SKM-1 (cell line): ENCODE data around the gene TTC1.
"Not testable (repeated sequence)": the region's sequence is repeated elsewhere in the genome, so short reads cannot be mapped to it uniquely, and the experiment has no call there.

Source experiments
- DNase-seq: peaks from one replicate; lab custom pipeline; 2025; ENCODE audit not compliant: unreplicated experiment; lab: John Stamatoyannopoulos, UW

Gene TTC1

DNA sequence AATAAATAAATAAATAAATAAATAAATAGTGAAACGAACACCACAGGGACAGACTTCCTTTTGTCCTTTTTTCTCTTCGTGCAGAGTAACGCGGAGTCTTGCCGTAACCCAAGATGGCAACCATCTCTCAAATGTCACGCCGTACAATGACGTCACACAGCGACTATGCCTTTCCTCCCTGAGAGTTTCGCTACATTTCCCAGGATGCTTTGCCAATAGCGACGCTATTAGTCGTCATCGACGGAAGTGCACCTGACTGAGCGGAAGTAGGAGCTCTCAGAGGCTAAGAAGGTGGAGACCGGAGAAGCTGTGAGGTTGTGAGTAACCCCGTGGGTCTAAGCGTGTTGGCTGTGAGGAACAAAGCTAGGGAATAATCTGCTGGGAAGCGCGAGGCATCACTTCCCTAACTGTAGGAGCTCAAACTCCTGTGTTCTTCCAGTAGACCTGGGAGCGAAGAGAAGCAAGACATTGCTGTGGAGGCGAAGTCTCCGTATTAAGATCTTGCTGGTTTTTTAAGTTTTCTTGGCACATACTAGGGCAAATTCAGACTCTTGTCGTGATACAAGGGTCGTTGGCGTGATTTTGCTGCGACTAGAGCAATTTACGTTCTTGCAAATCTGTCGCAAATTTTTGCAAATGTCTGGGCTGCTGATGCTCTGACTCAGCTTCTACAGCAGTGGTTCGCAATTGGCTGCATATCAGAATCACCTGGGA is at the start of gene TTC1:
Gene TTC1, plus strand, starts transcription at position 263 of the 714 bp plus-strand sequence. CDS start 1,390 bp downstream, outside the sequence.
- peak; percentile 98 for DNase-seq

DNA sequence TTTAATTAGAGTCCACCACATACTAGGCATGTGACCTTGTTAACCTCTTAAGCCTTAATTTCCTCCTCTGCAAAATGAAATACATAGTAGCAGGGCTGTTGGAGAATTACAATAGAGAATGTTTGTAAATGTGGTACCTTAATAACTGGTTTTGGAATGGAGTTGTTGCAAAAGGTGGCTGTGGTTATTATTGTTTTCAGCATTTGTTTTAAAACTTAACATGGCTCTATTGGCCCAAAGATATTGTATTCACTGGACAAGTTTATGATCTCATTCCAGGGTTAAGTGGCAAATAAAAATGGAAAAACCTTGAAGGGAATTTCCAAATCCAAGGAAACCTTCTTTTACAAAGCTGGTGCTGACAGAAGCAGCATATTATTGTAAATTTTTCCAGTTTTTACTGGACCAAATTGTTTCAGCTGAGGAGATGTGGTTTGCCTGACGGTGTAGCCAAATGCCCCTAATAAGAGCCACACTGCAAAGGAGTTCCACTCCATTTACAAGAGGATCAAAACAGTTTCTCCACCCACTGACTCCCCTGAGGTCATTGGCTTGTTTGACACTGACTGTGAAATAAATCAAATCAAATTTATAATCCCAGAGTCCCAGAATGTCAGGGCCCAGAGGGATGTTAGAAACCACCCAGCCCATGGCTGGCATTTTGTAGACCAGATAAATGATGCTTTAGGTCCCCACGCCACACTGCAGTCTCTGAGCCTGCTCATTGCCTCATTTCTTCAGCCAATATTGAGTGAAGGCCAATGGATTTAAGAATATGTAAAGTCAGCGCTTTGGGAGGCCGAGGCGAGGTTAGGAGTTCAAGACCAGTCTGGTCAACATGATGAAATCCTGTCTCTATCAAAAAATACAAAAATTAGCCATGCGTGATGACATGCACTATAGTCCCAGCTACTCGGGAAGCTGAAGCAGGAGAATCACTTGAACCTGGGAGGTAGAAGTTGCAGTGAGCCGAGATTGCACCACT is 47.5 kb upstream of the TTC1 start:
- no peak for DNase-seq

GRCh38 chr5:159962214-159962613 is 46.7 kb upstream of the TTC1 start:
- no peak for DNase-seq

DNA sequence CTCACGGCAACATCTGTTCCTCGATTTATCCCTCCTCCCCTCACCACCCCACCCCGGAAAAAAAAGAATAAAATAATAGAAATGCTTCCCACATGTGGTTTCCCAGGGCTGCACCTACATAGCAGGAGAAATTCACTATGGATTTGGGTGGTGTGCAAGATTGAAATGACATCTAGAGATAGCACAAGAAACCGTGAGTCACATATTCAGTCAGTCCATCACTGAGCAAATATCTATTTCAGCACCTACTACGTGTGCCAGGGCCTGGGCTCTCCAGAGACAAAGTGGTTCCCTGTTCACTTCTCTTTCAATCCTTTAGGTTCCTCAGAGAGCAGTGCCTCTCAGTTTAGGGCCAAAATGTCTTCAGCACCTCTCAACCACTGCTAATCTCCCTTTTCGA is 45.0 kb upstream of the TTC1 start:
- no peak for DNase-seq

DNA sequence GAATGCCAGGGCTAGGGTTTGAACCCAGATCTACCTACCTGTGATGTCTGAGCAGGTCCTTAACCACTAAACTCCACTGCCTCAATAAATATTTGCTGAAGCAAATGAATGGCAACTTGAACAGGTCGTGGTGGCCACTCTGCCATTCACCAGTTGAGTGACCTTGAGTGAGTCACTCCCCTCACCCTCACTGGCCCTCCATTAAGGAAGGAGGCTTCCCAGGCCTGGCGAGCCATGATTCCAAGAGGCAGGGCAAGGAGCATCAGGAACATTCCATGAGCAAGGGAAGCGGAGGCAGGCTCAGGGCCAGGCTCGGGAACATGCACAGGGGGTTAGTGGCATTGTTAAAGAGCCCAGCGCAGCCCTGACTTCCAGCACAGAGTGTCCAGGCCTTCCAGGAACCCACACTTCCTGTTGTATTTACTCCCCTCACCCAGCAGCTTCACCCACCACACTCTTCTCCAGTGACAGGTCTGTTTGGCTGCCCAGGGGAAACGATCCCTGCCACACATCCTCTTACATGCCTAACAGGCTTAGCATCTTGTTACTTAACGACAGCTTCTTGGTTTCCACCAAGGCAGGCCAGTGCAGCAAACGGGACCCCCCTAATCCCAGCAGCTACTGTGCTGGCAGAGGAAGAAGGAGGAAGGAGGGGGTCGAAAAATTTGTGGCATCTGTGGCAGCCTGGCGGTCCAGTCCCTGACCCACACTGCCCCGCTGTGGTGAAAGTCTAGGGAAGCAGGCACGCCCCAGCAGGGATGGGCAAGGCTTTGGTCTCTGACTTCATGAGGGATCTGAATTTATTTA is 43.7 kb upstream of the TTC1 start:
- no peak for DNase-seq

DNA sequence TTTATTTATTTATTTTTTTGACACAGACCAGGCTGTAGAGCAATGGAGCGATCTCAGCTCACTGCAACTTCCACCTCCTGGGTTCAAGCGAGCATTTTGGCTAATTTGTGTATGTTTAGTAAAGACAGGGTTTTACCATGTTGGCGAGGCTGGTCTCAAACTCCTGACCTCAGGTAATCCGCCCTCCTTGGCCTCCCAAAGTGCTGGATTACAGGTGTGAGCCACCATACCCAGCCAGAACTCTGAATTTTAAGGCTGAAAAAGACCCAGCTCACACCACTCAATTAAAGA is 43.2 kb upstream of the TTC1 start:
- not testable (repeated sequence) for DNase-seq

- no peak for DNase-seq
Measured at GRCh38 chr5:159969966-159970365, 39.0 kb upstream of the TTC1 start.

GRCh38 chr5:159971038-159971437 is 37.9 kb upstream of the TTC1 start:
- no peak for DNase-seq

DNA sequence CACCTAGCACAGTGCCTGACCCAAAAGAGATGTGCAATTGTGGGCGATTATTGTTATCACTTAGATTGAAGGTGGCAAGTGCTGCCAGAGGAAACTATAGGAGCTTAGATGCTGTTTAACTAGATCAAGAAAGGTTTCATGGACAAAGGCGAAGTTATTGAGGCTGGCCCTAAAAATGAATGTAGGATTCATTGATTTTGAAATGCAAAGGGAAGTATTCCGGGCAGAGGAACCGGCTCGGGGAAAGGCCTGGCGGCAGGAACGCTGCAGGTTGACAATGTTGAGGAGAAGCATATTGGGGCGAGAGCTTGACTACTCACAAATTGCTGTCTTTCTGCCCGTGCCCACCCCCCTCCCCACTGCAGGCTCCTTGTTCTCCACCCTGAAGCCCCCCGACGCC is 37.4 kb upstream of the TTC1 start:
- no peak for DNase-seq

DNA sequence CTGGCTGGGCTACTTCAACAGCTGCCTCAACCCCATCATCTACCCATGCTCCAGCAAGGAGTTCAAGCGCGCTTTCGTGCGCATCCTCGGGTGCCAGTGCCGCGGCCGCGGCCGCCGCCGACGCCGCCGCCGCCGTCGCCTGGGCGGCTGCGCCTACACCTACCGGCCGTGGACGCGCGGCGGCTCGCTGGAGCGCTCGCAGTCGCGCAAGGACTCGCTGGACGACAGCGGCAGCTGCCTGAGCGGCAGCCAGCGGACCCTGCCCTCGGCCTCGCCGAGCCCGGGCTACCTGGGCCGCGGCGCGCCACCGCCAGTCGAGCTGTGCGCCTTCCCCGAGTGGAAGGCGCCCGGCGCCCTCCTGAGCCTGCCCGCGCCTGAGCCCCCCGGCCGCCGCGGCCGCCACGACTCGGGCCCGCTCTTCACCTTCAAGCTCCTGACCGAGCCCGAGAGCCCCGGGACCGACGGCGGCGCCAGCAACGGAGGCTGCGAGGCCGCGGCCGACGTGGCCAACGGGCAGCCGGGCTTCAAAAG is 36.9 kb upstream of the TTC1 start:
- DNase-seq: no peak

DNA sequence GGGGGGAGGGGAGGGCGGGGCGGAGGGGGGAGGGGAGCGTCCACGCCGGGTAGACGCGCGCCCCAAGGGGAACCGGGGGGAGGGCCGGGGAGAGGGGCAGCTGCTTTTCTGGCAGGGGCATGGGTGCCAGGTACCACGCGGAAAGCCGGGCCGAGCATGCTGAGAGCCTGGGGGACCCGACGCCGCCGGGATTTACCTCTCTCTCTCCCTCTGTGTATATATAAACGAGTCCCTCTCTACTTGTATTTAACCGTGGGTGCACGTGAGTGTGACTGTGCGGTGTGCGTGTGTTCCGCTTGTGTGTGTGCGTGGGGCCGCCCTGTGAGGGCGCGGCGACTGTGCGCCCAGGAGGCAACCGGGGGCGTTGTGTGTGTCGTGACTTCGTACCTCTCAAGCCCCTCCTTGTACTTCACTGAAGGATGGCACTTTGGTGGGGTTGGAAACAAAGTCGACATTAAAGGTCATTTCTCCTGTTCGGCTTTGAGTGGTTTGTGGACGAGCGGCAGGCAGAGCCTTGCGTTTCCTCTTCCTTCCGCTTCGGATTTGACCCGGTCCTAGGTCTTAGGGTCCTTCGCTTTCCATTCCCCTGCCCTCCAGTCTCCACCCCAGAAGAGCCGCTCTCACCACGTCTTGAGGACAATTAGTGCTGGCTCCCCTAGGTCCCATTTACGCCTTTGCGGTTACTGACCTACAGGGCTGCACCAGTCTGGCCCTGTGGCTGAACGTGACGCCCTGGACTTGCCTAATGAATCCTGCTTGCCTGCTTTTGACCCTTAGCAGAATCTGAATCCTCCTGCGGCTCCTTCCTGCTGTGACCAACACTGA is 36.2 kb upstream of the TTC1 start:
- no peak for DNase-seq

GRCh38 chr5:159975462-159976019 is 33.4 kb upstream of the TTC1 start:
- no peak for DNase-seq

DNA sequence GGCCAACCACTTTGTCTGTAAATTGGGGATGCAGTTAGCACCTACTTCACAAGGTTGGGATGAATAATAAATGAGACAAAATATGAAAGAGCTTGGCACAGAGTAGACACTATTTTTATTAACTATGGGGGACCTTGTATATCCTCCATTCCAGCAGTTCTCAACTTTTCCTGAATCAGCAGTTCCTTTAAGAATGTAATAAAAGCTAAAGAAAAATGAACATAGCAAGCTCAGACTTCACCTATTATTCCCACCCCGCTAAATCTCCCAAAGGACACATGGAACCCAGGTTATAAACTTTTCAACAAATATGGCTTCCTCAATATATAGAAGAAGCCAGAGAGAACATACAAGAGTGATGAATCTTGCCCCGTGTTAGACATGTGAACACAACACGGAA is 32.0 kb upstream of the TTC1 start:
- no peak for DNase-seq

- DNase-seq: no peak
Measured at GRCh38 chr5:159978358-159978757, 30.6 kb upstream of the TTC1 start.

DNA sequence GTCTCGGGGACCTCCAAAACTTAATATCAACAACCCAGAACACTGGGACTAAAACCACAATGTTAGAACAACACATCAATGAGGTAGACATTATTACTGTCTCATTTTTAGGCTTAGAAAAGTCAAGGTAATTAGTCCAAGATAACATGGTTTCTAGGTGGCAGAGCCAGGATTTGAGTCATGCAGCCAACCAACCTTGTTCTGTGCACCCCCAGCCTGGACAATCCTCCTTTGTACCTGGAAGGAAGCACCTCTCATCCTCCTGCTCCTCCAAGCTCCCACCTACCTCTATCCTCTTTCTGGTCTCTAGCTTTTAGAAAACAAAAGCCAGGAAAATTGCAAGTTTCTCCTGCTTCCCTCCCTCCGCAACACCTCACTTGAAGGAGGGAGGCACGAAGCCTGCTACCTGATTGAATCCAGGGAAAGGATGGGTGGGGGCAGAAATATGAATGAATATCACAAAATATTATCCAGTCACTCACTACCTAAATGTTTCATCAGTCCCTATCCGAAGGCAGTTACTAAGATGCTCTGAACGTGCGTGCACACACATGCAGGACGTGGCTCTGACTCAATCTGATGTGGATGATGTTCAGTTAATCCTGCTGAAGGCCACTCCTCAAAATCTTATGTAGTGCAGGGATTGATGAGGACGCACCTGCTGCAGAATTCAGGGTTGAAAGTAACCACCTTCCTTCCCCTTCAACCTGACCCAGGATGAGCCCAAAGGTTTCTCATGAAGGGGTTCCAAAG is 26.3 kb upstream of the TTC1 start:
- DNase-seq: no peak

GRCh38 chr5:159987031-159987674 is 21.8 kb upstream of the TTC1 start:
- DNase-seq: peak; percentile 47

GRCh38 chr5:159990506-159990905 is 18.4 kb upstream of the TTC1 start:
- DNase-seq: no peak

- DNase-seq: no peak
Measured at GRCh38 chr5:159992566-159992965, 16.4 kb upstream of the TTC1 start.

- DNase-seq: no peak
Measured at GRCh38 chr5:159993194-159993593, 15.7 kb upstream of the TTC1 start.
